ENCODE results near the gene RRM2. TPM values are rescaled to one million over a fixed set of nuclear protein-coding genes. Genes with fewer than 3 reads are reported as not detected.

Gene RRM2
- total RNA-seq, 6 donors from 2014 or later: 2.1 to 12.9 (median 3.2) TPM

DNA sequence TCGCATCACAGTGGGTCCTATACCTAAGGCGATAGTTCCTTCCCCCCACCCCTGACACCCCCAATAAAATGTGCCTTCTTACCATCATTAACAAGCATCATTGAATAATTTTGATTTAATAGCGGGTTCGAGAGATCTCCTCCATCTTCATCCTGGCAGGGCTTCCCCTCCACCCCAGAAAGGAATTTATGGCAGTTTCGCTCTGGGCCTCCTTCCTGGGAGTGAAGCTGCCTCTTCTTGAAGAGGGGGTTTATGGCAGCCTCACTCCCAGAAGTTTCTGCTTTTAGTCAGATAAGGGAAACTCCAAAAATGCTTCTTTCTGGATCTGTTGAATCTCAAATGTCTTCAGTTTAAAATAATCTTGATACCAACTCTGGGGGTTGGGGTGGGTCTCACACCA, 45.7 kb downstream of the RRM2 start:
- WGBS, 2 donors: 89 to 99% methylated on average over 5 of the region's 5 CpGs
- Histone ChIP-seq H3K9me3 (no peaks in the 10 kb centered on the region), H3K36me3 (no peaks in the 10 kb centered on the region), H3K27me3 (no peaks in the 10 kb centered on the region), H3K4me1 (no peaks in the 10 kb centered on the region), H3K27ac (no peak overlapping the region), H3K4me3 (no peak overlapping the region)
- ATAC-seq (ENCODE audit: low FRiP score in 2 of 2) (no peak), DNase-seq (no peak)
- TF ChIP-seq POLR2AphosphoS5 (IDR thresholded peaks at IDR 0.05) (no peak), POLR2A (IDR thresholded peaks at IDR 0.05) (no peak), EP300 (IDR thresholded peaks at IDR 0.05) (no peak)
- TF ChIP-seq, protein P1, sequence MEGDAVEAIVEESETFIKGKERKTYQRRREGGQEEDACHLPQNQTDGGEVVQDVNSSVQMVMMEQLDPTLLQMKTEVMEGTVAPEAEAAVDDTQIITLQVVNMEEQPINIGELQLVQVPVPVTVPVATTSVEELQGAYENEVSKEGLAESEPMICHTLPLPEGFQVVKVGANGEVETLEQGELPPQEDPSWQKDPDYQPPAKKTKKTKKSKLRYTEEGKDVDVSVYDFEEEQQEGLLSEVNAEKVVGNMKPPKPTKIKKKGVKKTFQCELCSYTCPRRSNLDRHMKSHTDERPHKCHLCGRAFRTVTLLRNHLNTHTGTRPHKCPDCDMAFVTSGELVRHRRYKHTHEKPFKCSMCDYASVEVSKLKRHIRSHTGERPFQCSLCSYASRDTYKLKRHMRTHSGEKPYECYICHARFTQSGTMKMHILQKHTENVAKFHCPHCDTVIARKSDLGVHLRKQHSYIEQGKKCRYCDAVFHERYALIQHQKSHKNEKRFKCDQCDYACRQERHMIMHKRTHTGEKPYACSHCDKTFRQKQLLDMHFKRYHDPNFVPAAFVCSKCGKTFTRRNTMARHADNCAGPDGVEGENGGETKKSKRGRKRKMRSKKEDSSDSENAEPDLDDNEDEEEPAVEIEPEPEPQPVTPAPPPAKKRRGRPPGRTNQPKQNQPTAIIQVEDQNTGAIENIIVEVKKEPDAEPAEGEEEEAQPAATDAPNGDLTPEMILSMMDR (IDR thresholded peaks at IDR 0.05): no peak

DNA sequence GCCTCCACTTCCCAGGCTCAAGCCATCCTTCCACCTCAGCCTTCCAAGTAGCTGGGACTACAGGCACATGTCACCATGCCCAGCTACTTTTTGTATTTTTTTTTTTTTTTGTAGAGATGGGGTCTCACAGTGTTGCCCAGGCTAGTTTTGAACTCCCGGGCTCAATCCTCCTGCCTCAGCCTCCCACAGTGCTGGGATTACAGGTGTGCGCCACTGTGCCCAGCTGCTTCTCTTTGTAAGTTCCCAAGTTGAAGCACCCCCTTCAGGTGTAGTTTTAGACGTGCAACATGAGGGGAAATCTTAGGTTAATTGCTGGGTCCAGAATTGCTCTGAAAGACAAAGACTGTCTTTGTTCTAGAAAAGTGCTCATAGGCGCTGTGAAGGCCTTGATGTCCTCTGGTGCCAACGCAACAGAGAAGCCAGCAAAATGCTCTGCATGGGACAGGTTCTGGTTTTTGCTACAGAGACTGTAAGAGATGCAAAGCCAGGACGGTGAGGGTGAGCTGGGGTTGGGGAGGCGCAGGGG, 46.6 kb downstream of the RRM2 start:
- WGBS, 2 donors: 93 to 95% methylated on average over 7 of the region's 7 CpGs
- TF ChIP-seq EP300 (IDR thresholded peaks at IDR 0.05) (no peak), POLR2A (IDR thresholded peaks at IDR 0.05) (no peak), POLR2AphosphoS5 (IDR thresholded peaks at IDR 0.05) (no peak)
- TF ChIP-seq, protein P1 (IDR thresholded peaks at IDR 0.05): no peak
- no peak for DNase-seq

DNA sequence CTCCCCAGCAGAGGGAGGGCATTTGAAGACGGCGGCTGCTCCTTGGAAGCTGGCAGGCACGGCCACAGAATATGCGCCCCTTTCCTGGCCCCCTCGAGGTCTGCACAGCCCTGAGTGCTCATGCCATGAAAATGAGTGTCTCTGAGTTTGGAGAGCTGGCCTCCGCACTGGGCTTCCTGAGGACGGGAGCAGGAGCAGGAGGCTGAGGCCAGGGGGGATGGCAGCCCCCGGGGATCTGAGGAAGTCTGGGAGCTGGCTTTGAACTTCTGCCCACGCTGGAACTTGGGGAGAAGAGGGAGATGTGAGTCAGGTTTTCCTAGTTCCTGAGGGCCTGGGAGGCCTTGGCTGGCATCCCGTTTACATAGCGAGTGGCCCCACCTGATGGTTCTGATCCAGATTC, 47.0 kb downstream of the RRM2 start:
- ATAC-seq (ENCODE audit: low FRiP score in 2 of 2) (no peak), DNase-seq (no peak)
- 78 to 80% methylated on average over 7 to 11 of the region's 11 CpGs for WGBS, 2 donors
- Histone ChIP-seq H3K36me3 (no peaks in the 10 kb centered on the region), H3K27me3 (no peaks in the 10 kb centered on the region), H3K4me1 (no peaks in the 10 kb centered on the region), H3K9me3 (no peaks in the 10 kb centered on the region), H3K4me3 (no peak overlapping the region), H3K27ac (no peak overlapping the region)
- TF ChIP-seq, protein P1 (IDR thresholded peaks at IDR 0.05): no peak
- no peak for TF ChIP-seq POLR2A (IDR thresholded peaks at IDR 0.05)
- TF ChIP-seq EP300 (IDR thresholded peaks at IDR 0.05): no peak
- no peak for TF ChIP-seq POLR2AphosphoS5 (IDR thresholded peaks at IDR 0.05)

More for the DNA sequence above, 46.6 kb downstream of the RRM2 start:
- Histone ChIP-seq H3K36me3 (no peaks in the 10 kb centered on the region), H3K4me3 (no peak overlapping the region), H3K27me3 (no peaks in the 10 kb centered on the region), H3K9me3 (no peaks in the 10 kb centered on the region), H3K4me1 (no peaks in the 10 kb centered on the region), H3K27ac (no peak overlapping the region)
- ATAC-seq (ENCODE audit: low FRiP score in 2 of 2): no peak

DNA sequence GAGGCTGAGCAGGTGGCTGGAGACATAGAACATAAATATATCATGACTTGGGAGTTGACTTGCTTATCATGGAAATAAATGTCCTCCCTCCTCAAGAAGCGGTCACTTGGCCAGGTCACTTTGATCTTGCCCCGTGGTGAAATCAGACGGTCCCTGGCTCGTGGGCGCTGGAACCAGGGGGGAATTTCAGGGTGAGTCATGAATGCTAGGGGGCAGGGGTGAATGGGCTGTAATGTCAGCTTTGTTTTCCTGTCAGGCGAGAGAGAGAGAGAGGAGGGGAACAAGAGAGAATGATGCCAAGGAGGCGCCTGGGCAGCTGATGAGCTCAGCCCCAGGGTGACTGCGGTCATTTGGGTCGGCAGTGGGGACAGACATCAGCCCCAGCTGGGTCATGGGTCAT, 47.7 kb downstream of the RRM2 start:
- Histone ChIP-seq H3K36me3 (no peaks in the 10 kb centered on the region), H3K4me3 (no peak overlapping the region), H3K4me1 (no peaks in the 10 kb centered on the region), H3K9me3 (no peaks in the 10 kb centered on the region), H3K27ac (no peak overlapping the region), H3K27me3 (no peaks in the 10 kb centered on the region)
- ATAC-seq (ENCODE audit: low FRiP score in 2 of 2) (no peak), DNase-seq (no peak)
- no peak for TF ChIP-seq POLR2AphosphoS5 (IDR thresholded peaks at IDR 0.05)
- TF ChIP-seq, protein P1 (IDR thresholded peaks at IDR 0.05): no peak
- no peak for TF ChIP-seq POLR2A (IDR thresholded peaks at IDR 0.05)
- no peak for TF ChIP-seq EP300 (IDR thresholded peaks at IDR 0.05)
- WGBS, 2 donors: 68% methylated on average over 9 of the region's 9 CpGs

All from upper lobe of left lung (tissue), 6 donors.